Measurements from ENCODE around the gene AMFR. TPM values are rescaled to one million over a fixed set of nuclear protein-coding genes. Genes with fewer than 3 reads are reported as not detected.

Gene AMFR
- total and polyA plus RNA-seq, 2 of the 8 experiments (the other 6 are each of a cell fraction or from before 2014, with no cell fraction given): 18.6 to 21.7 TPM

DNA sequence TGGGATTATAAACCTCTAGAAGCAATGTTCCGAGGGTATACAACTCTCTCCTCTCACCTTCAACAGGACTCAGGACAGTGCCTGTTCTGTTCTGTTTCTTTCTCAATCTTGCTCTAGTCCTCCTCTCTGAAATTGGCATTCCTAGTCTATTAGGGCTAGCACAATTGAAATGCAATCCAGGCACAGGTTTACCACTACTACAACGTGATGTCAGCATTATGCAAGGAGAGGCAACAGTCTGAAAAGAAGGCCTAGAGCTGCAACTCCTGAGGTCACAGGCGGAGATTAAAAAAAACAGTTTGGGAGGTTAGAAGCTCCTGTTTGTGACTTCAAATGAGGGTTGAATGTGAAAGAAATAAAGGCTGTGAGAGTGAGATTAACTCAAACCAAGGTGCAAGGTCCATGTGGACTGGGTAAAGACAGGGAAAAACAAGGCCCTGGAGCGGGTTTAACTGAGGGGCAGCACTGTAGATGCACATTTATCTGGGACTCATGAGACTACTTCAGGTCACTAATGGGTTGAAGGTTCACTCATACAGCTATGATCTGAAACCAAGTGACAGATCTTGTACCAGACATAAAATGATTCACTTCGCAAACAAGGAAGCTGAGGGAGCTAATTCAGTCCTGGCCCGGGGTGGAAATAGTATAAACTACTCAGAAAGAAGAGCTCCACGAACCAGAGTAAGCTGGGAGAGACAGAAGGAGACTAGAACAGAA is 16.8 kb downstream of the AMFR start:
- Histone ChIP-seq H3K9me3 (ENCODE audit: insufficient read depth in 2 of 2, low read depth in 1 of 2, low read length in 1 of 2) (no peaks in the 10 kb centered on the region), H2BK120ac (replicated peaks; ENCODE audit: low read depth, low read length) (no peak overlapping the region), H2BK15ac (ENCODE audit: low read length) (no peak overlapping the region), H2AK5ac (ENCODE audit: low read depth, low read length) (no peak overlapping the region), H3K36me3 (ENCODE audit: control insufficient read depth in 2 of 4, insufficient read depth in 4 of 4, low read length in 3 of 4) (peaks cover 0 to 6% (median 3%) of the 10 kb centered on the region in 4 experiments; a peak in 4 of 8 replicates), H3K4me3 (ENCODE audit: extremely low read depth in 1 of 4, insufficient read depth in 2 of 4, low read depth in 3 of 4, low read length in 4 of 4) (no peak overlapping the region), H4K8ac (ENCODE audit: extremely low read depth, insufficient read depth, low read length) (no peak overlapping the region), H2BK12ac (ENCODE audit: low read depth, low read length) (no peak overlapping the region), H3K4me2 (ENCODE audit: insufficient read depth in 1 of 2, low read depth in 2 of 2, low read length in 2 of 2) (no peak overlapping the region), H3K14ac (ENCODE audit: insufficient read length) (no peak overlapping the region), H3K23ac (ENCODE audit: insufficient read length) (no peak overlapping the region), H3K79me1 (ENCODE audit: low read depth, low read length) (no peaks in the 10 kb centered on the region), H4K5ac (ENCODE audit: insufficient read length, low read depth, low read length) (no peak overlapping the region), H3K27ac (ENCODE audit: low read depth, low read length) (no peak overlapping the region), H3K4ac (replicated peaks; ENCODE audit: insufficient read length, low read depth, low read length) (no peak overlapping the region), H4K20me1 (replicated peaks in 1 of 2; ENCODE audit: control insufficient read depth in 1 of 2, insufficient read depth in 2 of 2, low read length in 2 of 2) (no peaks in the 10 kb centered on the region), H2AFZ (ENCODE audit: low read length) (no peak overlapping the region), H3K56ac (replicated peaks; ENCODE audit: insufficient read length, low read depth, low read length) (no peak overlapping the region), H3K9ac (replicated peaks in 1 of 4; ENCODE audit: extremely low read depth in 1 of 4, low read depth in 3 of 4, low read length in 3 of 4) (no peak overlapping the region), H3K18ac (ENCODE audit: extremely low read depth, low read length) (no peak overlapping the region), H3K23me2 (ENCODE audit: low read depth, low read length) (no peaks in the 10 kb centered on the region), H3K4me1 (replicated peaks in 1 of 4; ENCODE audit: control insufficient read depth in 3 of 4, insufficient read depth in 4 of 4, low read length in 3 of 4) (no peaks in the 10 kb centered on the region), H4K91ac (replicated peaks; ENCODE audit: insufficient read length, low read length) (no peak overlapping the region), H2BK20ac (ENCODE audit: low read length) (no peak overlapping the region), H2BK5ac (ENCODE audit: low read depth, low read length) (no peak overlapping the region), H3K79me2 (ENCODE audit: control insufficient read depth in 1 of 2, insufficient read depth in 2 of 2, low read length in 2 of 2) (no peaks in the 10 kb centered on the region), H3K27me3 (replicated peaks in 1 of 4; ENCODE audit: control insufficient read depth in 3 of 4, extremely low read depth in 1 of 4, insufficient read depth in 3 of 4, low read length in 3 of 4) (no peaks in the 10 kb centered on the region)
- ChIA-PET CTCF (ENCODE audit: partially characterized antibody) (interaction anchor here (0.9 to 1.2 kb wide), 2 partner anchors 9 to 10 kb away, joined by 3 to 4 read pairs; no protein-coding TSS in a partner anchor), POLR2A (ENCODE audit: partially characterized antibody) (no interaction called here)
- TF ChIP-seq SIRT6 (IDR thresholded peaks at IDR 0.05; ENCODE audit: low read length): no peak
- TF ChIP-seq RAD21 (IDR thresholded peaks at IDR 0.05 in 1 of 2, conservative IDR thresholded peaks at IDR 0.05 in 1 of 2; ENCODE audit: low read depth in 2 of 2, low read length in 2 of 2): no peak
- TF ChIP-seq TEAD4 (IDR thresholded peaks at IDR 0.05; ENCODE audit: low read depth, low read length): no peak
- TF ChIP-seq TBP (IDR thresholded peaks at IDR 0.05; ENCODE audit: low read depth, low read length): no peak
- WGBS, 2 experiments (ENCODE audit: extremely low coverage in 1 of 2, insufficient coverage in 1 of 2, insufficient read length in 1 of 2, insufficient replicate concordance in 2 of 2, low coverage in 1 of 2, low lambda C conversion rate in 2 of 2, missing lambda C conversion rate in 1 of 2): 76% methylated on average over 7 of the region's 7 CpGs; no CpG with 5 or more reads in 1 of the 2 experiments
- no peak for DNase-seq (ENCODE audit: low read depth in 1 of 2, low spot score in 2 of 2)
- no peak for FAIRE-seq
